ENCODE results near the gene PTBP1. TPM values are rescaled to one million over a fixed set of nuclear protein-coding genes. Genes with fewer than 3 reads are reported as not detected.

Gene PTBP1
- total and polyA plus RNA-seq, 9 of the 15 experiments (the other 6 are each of a cell fraction or from before 2014, with no cell fraction given): 14.0 to 759 (median 234) TPM

- TF ChIP-seq STAT6 (CRISPR knock-in tag; IDR thresholded peaks at IDR 0.05) (no peak), ZNF280B (CRISPR knock-in tag; IDR thresholded peaks at IDR 0.05) (no peak), ZNF644 (tag; IDR thresholded peaks at IDR 0.05; ENCODE audit: low read depth) (peak; percentile 72; the same call in 1 of the 2 replicates), POLR2AphosphoS5 (IDR thresholded peaks at IDR 0.05; ENCODE audit: control insufficient read depth, insufficient read depth, low read depth, low read length) (no peak), PHF20 (IDR thresholded peaks at IDR 0.05; ENCODE audit: partially characterized antibody) (no peak), SRSF3 (IDR thresholded peaks at IDR 0.05; ENCODE audit: insufficient read depth, low read length) (no peak), ZNF146 (CRISPR knock-in tag; IDR thresholded peaks at IDR 0.05; ENCODE audit: unreplicated experiment) (no peak), ZNF79 (CRISPR knock-in tag; IDR thresholded peaks at IDR 0.05; ENCODE audit: low read depth) (no peak), WHSC1 (IDR thresholded peaks at IDR 0.05; ENCODE audit: low read length) (no peak), CC2D1A (IDR thresholded peaks at IDR 0.05) (no peak), GATA2 (CRISPR knock-in tag; IDR thresholded peaks at IDR 0.05) (no peak), ZNF121 (CRISPR knock-in tag; conservative IDR thresholded peaks at IDR 0.05) (no peak), ZNF277 (CRISPR knock-in tag; IDR thresholded peaks at IDR 0.05; ENCODE audit: borderline replicate concordance) (no peak), ELF2 (CRISPR knock-in tag; IDR thresholded peaks at IDR 0.05) (no peak), ZNF408 (CRISPR knock-in tag; IDR thresholded peaks at IDR 0.05; ENCODE audit: low read depth) (no peak)
- TF ChIP-seq, protein P1, sequence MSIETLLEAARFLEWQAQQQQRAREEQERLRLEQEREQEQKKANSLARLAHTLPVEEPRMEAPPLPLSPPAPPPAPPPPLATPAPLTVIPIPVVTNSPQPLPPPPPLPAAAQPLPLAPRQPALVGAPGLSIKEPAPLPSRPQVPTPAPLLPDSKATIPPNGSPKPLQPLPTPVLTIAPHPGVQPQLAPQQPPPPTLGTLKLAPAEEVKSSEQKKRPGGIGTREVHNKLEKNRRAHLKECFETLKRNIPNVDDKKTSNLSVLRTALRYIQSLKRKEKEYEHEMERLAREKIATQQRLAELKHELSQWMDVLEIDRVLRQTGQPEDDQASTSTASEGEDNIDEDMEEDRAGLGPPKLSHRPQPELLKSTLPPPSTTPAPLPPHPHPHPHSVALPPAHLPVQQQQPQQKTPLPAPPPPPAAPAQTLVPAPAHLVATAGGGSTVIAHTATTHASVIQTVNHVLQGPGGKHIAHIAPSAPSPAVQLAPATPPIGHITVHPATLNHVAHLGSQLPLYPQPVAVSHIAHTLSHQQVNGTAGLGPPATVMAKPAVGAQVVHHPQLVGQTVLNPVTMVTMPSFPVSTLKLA (conservative IDR thresholded peaks at IDR 0.05): peak in 1 of 2 experiments; percentile 40; a peak in 1 of 4 replicates
- TF ChIP-seq, protein P2, sequence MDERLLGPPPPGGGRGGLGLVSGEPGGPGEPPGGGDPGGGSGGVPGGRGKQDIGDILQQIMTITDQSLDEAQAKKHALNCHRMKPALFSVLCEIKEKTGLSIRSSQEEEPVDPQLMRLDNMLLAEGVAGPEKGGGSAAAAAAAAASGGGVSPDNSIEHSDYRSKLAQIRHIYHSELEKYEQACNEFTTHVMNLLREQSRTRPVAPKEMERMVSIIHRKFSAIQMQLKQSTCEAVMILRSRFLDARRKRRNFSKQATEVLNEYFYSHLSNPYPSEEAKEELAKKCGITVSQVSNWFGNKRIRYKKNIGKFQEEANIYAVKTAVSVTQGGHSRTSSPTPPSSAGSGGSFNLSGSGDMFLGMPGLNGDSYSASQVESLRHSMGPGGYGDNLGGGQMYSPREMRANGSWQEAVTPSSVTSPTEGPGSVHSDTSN (CRISPR knock-in tag; IDR thresholded peaks at IDR 0.05; ENCODE audit: low read depth): no peak
- TF ChIP-seq, protein P2 (tag; conservative IDR thresholded peaks at IDR 0.05; ENCODE audit: low read depth): no peak
Measured at GRCh38 chr19:823565-824121, 26.4 kb downstream of the PTBP1 start (continued).

Measured in K562 (cell line).